Measurements from ENCODE around the gene THOC2.

- no peak for TF ChIP-seq POLR2A (IDR thresholded peaks at IDR 0.05)
- TF ChIP-seq EP300 (IDR thresholded peaks at IDR 0.05), result no peak
Observed at GRCh38 chrX:123743312-123743711, 10.5 kb upstream of the THOC2 start.

All from upper lobe of left lung (tissue), 4 donors.